AG04450 (cell line): ENCODE measurements around the gene GNAI2. TPM values are rescaled to one million over a fixed set of nuclear protein-coding genes. Genes with fewer than 3 reads are reported as not detected.
"Not testable (repeated sequence)": the region's sequence is repeated elsewhere in the genome, so short reads cannot be mapped to it uniquely, and the experiment has no call there.

Experiments used
- CTCF ChIA-PET: fragments of 300-600, 350-600 bp; formaldehyde crosslinking; extraction: SDS; loops from one replicate; lab custom pipeline; 2022; ENCODE audit warnings: antibody characterized with exemption, inconsistent platforms; lab: Charles Lee
- POLR2A ChIA-PET: fragments of 350-600 bp; formaldehyde crosslinking; extraction: SDS; loops from one replicate; lab custom pipeline; 2021; ENCODE audit warnings: antibody characterized with exemption, inconsistent platforms; lab: Yijun Ruan, JAX
- DNase-seq: peaks from one replicate; pipeline ENCODE4 v3.0.0-alpha.2; 2011; ENCODE audit warnings: low read depth, low spot score
- H3K27ac ChIP-seq: one replicate; pipeline ENCODE4 v1.5.1; 2012; ENCODE audit warnings: low read depth, low read length, control low read depth
- H3K27me3 ChIP-seq: one replicate; pipeline ENCODE4 v1.6.0; 2012; ENCODE audit warnings: low read length; ENCODE audit not compliant: control insufficient read depth, insufficient read depth
- H3K4me3 ChIP-seq: 2 replicates; pipeline ENCODE4 v1.5.1; 2011; ENCODE audit warnings: mild to moderate bottlenecking, low read depth, low read length, control low read depth
- H3K9me3 ChIP-seq: 2 replicates; pipeline ENCODE4 v1.5.1; 2012; ENCODE audit warnings: low read length; ENCODE audit not compliant: control insufficient read depth, insufficient read depth
- CTCF ChIP-seq: IDR thresholded peaks from 2 replicates; pipeline ENCODE4 v1.5.1; 2011; ENCODE audit warnings: low read depth, low read length, control low read depth, inconsistent platforms
- polyA plus RNA-seq: library from polyadenylated mRNA; depleted of rRNA; stranded (reverse); fragments of >200 nt; gene quantifications from 2 replicates; pipeline ENCODE4 v1.2.3, GENCODE V29; 2011

GNAI2 gene
- polyA plus RNA-seq, 1 experiment: 603 TPM

DNA sequence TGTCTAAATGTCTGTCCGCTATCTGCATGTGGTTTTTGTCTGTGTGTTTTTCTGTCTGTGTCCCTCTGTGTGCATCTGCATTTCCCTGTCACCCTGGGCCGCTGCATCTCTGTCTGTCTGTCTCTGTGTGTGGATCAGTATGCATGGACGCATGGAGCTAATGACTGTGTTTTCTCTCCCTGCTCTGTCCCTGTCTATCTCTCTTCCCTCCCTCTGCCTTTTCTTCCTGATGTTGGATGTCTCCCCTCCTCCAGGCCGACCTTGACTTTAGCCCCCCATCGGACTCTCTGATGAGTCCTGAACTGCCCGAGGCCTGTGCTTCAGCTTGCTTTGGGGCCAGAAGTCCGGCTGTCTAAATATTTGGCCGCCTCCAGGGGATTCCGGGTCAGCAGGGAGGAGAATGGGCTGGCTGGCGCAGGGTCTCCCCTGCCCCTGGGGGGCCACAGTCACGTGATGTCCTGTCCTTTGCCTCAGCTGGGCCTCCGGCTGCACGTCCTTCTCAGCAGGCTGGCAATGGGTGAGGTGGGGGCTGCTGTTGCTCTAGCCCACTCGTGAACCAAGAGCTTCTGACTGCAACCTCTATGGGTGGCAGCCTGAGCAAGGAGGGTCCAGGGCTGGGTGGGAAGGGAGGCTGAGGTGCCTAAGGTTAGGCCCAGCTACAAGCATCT lies 27.2 kb upstream of the GNAI2 start:
- no peak for DNase-seq
- peaks cover 35% of the 10 kb centered on the region for H3K27me3 ChIP-seq
- no peaks in the 10 kb centered on the region for H3K9me3 ChIP-seq
- POLR2A ChIA-PET: interaction anchor here (0.8 kb wide), 1 partner anchor 51 kb away, joined by 3 read pairs; no protein-coding TSS in a partner anchor
- H3K27ac ChIP-seq: no peak overlapping the region
- H3K4me3 ChIP-seq: no peak overlapping the region
- no peak for TF ChIP-seq CTCF
- CTCF ChIA-PET: interaction anchor here (0.7 to 6.8 kb wide), 5 partner anchors 10 to 225 kb away, joined by 3 to 46 read pairs (median 5); no protein-coding TSS in a partner anchor

GRCh38 chr3:50210176-50210509 lies 25.9 kb upstream of the GNAI2 start:
- POLR2A ChIA-PET: no interaction called here
- Histone ChIP-seq H3K4me3 (no peak overlapping the region), H3K9me3 (no peaks in the 10 kb centered on the region), H3K27ac (no peak overlapping the region), H3K27me3 (peaks cover 32% of the 10 kb centered on the region)
- CTCF ChIA-PET: interaction anchor here (1.3 to 6.8 kb wide), 2 partner anchors 15 to 16 kb away, joined by 5 to 46 read pairs; no protein-coding TSS in a partner anchor
- DNase-seq: no peak
- no peak for TF ChIP-seq CTCF

GRCh38 chr3:50210510-50211367 lies 25.3 kb upstream of the GNAI2 start:
- Histone ChIP-seq H3K4me3 (no peak overlapping the region), H3K27me3 (peaks cover 28% of the 10 kb centered on the region), H3K27ac (no peak overlapping the region), H3K9me3 (no peaks in the 10 kb centered on the region)
- ChIA-PET CTCF (interaction anchor here (1.3 to 6.8 kb wide), 2 partner anchors 15 to 16 kb away, joined by 5 to 46 read pairs; no protein-coding TSS in a partner anchor), POLR2A (no interaction called here)
- TF ChIP-seq CTCF: no peak
- no peak for DNase-seq

GRCh38 chr3:50211368-50211717 lies 24.7 kb upstream of the GNAI2 start:
- not testable (repeated sequence) for DNase-seq, H3K27ac ChIP-seq, H3K9me3 ChIP-seq, H3K4me3 ChIP-seq
- CTCF ChIA-PET: interaction anchor here (0.7 to 6.8 kb wide), 6 partner anchors 14 to 49 kb away, joined by 3 to 46 read pairs (median 6); no protein-coding TSS in a partner anchor
- H3K27me3 ChIP-seq: peaks cover 22% of the 10 kb centered on the region
- POLR2A ChIA-PET: interaction anchor here (0.8 kb wide), 1 partner anchor 24 kb away, joined by 5 read pairs; no protein-coding TSS in a partner anchor

DNA sequence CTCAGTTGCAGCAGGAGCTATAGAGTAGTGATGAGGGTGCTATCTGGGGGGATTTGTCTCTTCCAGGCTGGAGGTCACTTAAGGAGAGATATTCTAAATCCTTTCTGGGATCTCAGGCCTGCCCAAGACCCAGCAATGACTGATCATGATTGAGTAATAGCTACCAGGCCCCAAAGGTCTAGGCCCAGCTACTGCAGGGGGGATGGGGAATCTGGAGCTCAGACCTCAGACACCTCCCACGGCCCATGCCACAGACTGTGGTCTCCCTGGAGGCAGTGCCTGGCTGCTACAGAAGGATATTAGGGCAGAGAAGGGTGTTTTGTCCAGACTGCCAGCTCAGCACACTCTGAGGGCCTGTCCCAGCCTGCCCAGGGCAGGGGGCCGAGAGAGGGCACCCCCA lies 24.1 kb upstream of the GNAI2 start:
- Histone ChIP-seq H3K9me3 (no peaks in the 10 kb centered on the region), H3K4me3 (no peak overlapping the region), H3K27ac (no peak overlapping the region), H3K27me3 (peaks cover 16% of the 10 kb centered on the region)
- POLR2A ChIA-PET: interaction anchor here (0.8 kb wide), 1 partner anchor 24 kb away, joined by 5 read pairs; no protein-coding TSS in a partner anchor
- DNase-seq: no peak
- TF ChIP-seq CTCF: no peak
- CTCF ChIA-PET: interaction anchor here (0.7 to 6.8 kb wide), 6 partner anchors 14 to 48 kb away, joined by 3 to 46 read pairs (median 6); no protein-coding TSS in a partner anchor
